Stomach (tissue), 9 donors: ENCODE results near the gene TSSK2. TPM values are rescaled to one million over a fixed set of nuclear protein-coding genes. Genes with fewer than 3 reads are reported as not detected.

Experiments used
- DNase-seq, 2 donors: peaks; one replicate each; pipeline versions ENCODE4 v3.0.0 to v3.0.0-alpha.2; 2013 to 2019
- H3K27ac ChIP-seq, 5 donors: fragments of 200-600 bp in 4 of 5; sonication (generic) in 4 of 5; one replicate each; pipeline ENCODE4 v1.5.1; 2013 to 2019; ENCODE audit warnings: mild to moderate bottlenecking in 1 of 5, moderate library complexity in 1 of 5
- H3K27me3 ChIP-seq, 3 donors: fragments of 200-600 bp; sonication (generic); one replicate each; pipeline ENCODE4 v1.5.1; 2017 to 2019; ENCODE audit warnings: mixed run types in 1 of 3
- H3K36me3 ChIP-seq, 4 donors: fragments of 200-600 bp; sonication (generic); 1 replicate in 3 of 4; 2 replicates in 1 of 4; pipeline ENCODE4 v1.5.1; 2016 to 2019
- H3K4me1 ChIP-seq, 4 donors: fragments of 200-600 bp; sonication (generic); one replicate each; pipeline ENCODE4 v1.5.1; 2016 to 2019
- H3K4me3 ChIP-seq, 4 donors: fragments of 200-600 bp; sonication (generic) in 3 of 4; one replicate each; pipeline ENCODE4 v1.5.1; 2016 to 2019; ENCODE audit warnings: mild to moderate bottlenecking in 1 of 4
- H3K9me3 ChIP-seq, 4 donors: fragments of 200-600 bp; sonication (generic); one replicate each; pipeline ENCODE4 v1.5.1; 2016 to 2019
- EP300 ChIP-seq: sonication (generic); formaldehyde crosslinking; IDR thresholded peaks from one replicate; pipeline ENCODE4 v1.6.1; 2017; ENCODE audit warnings: antibody characterized with exemption
- POLR2A ChIP-seq, 4 donors: fragments of 450-650 bp; IDR thresholded peaks; one replicate each; pipeline ENCODE4 v1.6.1; 2016; ENCODE audit warnings: antibody characterized with exemption in 4 of 4, control low read depth in 2 of 4, mild to moderate bottlenecking in 1 of 4, moderate library complexity in 1 of 4
- POLR2AphosphoS5 ChIP-seq, 3 donors: sonication (generic); formaldehyde crosslinking; IDR thresholded peaks; one replicate each; pipeline ENCODE4 v1.6.1; 2016; ENCODE audit warnings: antibody characterized with exemption in 3 of 3
- WGBS, 5 donors: extraction: QIAGEN DNeasy Blood & Tissue Kit in 3 of 5; methylation state at CpG; one replicate each; pipeline versions ENCODE4 v1.1.5 to v1.1.7; 2013 to 2018; 5-methylcytosine and 5-hydroxymethylcytosine counted together
- intact Hi-C: fragments of 100-400 bp; cut with DNase I; formaldehyde crosslinking; loops from one replicate; pipeline ENCODE4 v1.15.1; 2023; ENCODE audit warnings: low total_unique reads
- polyA plus RNA-seq, 3 donors: library from polyadenylated mRNA; stranded (reverse); fragments of 200-250 nt; gene quantifications; one replicate each; pipeline ENCODE4 v1.2.3, GENCODE V29; 2013
- total RNA-seq, 5 donors: library from RNA; depleted of rRNA; stranded (reverse); fragments of >200 nt; gene quantifications; one replicate each; pipeline versions ENCODE4 v1.1.0 to v1.2.3, GENCODE V29; 2014 to 2016
- TF ChIP-seq, protein P1 (sequence below), 7 experiments: fragments of 450-650 bp in 4 of 7; fragments of 200-600 bp in 3 of 7; sonication (generic) in 3 of 7; IDR thresholded peaks; one replicate each; pipeline ENCODE4 v1.5.1; 2016 to 2019; ENCODE audit warnings: antibody characterized with exemption in 7 of 7, control low read depth in 2 of 7, mild to moderate bottlenecking in 1 of 7
- donor health status: healthy with polysubstance abuse.
- donor health status: Bipolar disorder and iron deficiency.
- donor health status: healthy.

TSSK2 gene
- total and polyA plus RNA-seq, 8 donors: 0.08 TPM; not detected in 7

DNA sequence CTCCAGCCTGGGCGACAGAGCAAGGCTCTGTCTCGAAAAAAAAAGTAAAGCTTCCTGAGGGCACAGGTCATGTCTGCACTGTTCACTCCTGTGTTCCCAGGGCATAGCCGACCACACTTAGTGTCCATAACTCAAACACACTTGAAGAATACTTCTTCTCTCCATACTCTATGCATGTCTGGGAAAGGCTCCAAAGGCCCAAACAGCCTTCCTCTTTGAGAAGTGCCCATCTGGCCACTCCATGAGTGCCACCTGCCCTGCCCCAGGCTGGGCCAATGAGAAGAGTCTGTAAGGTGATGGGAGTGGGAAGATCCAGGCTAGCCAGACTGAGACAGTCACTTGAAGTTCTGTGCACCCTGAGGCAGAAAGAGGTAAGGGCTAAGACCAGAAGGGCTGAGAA, 33.6 kb upstream of the TSSK2 start:
- TF ChIP-seq EP300 (no peak), POLR2A (IDR thresholded peaks at IDR 0.05) (no peak), POLR2AphosphoS5 (IDR thresholded peaks at IDR 0.05) (no peak)
- TF ChIP-seq, protein P1, sequence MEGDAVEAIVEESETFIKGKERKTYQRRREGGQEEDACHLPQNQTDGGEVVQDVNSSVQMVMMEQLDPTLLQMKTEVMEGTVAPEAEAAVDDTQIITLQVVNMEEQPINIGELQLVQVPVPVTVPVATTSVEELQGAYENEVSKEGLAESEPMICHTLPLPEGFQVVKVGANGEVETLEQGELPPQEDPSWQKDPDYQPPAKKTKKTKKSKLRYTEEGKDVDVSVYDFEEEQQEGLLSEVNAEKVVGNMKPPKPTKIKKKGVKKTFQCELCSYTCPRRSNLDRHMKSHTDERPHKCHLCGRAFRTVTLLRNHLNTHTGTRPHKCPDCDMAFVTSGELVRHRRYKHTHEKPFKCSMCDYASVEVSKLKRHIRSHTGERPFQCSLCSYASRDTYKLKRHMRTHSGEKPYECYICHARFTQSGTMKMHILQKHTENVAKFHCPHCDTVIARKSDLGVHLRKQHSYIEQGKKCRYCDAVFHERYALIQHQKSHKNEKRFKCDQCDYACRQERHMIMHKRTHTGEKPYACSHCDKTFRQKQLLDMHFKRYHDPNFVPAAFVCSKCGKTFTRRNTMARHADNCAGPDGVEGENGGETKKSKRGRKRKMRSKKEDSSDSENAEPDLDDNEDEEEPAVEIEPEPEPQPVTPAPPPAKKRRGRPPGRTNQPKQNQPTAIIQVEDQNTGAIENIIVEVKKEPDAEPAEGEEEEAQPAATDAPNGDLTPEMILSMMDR (IDR thresholded peaks at IDR 0.05): no peak
- no peaks in the 10 kb centered on the region for H3K9me3 ChIP-seq
- H3K4me1 ChIP-seq: peaks cover 0 to 23% (median 5%) of the 10 kb centered on the region in 4 donors
- intact Hi-C loops: no loop called here
- WGBS, 5 donors: 72 to 90% (median 83%) methylated on average over 3 of the region's 3 CpGs
- no peak overlapping the region for H3K4me3 ChIP-seq
- H3K36me3 ChIP-seq: peaks cover 0 to 20% (median 14%) of the 10 kb centered on the region in 4 donors
- H3K27ac ChIP-seq: no peak overlapping the region
- DNase-seq: no peak
- no peaks in the 10 kb centered on the region for H3K27me3 ChIP-seq

DNA sequence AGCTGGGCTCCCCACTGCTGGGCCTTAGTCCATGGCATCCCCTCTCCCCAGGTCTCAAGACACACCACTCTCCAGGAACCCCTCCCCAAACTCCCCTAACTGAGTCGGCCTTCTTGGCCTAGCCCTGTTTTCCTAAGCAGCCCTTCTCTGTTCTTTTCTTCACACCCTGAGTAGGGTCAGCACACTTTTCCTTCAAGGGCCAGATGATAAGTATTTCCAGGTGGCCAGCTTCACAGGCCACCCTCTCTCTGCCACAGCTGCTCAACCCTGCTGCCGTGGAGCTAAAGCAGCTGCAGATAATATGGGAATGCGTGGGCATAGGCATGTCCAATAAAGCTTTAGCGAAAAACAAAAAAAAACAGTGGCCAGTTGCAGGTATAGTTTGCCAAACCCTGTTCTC, 33.0 kb upstream of the TSSK2 start:
- TF ChIP-seq POLR2AphosphoS5 (IDR thresholded peaks at IDR 0.05) (no peak), EP300 (no peak), POLR2A (IDR thresholded peaks at IDR 0.05) (no peak)
- TF ChIP-seq, protein P1 (IDR thresholded peaks at IDR 0.05): no peak
- intact Hi-C loops: no loop called here
- H3K27ac ChIP-seq: no peak overlapping the region

GRCh38 chr22:19103880-19104821, 27.0 kb upstream of the TSSK2 start:
- DNase-seq: no peak
- Histone ChIP-seq H3K27me3 (no peaks in the 10 kb centered on the region), H3K36me3 (peaks cover 0 to 5% (median 0%) of the 10 kb centered on the region in 4 donors), H3K4me1 (peaks cover 22 to 52% (median 45%) of the 10 kb centered on the region in 4 donors), H3K27ac (peak overlapping the region in 2 of 5 donors; percentile 2 to 18), H3K4me3 (no peak overlapping the region), H3K9me3 (no peaks in the 10 kb centered on the region)
- WGBS, 5 donors: 67 to 70% (median 69%) methylated on average over 5 of the region's 5 CpGs
- TF ChIP-seq EP300 (no peak), POLR2AphosphoS5 (IDR thresholded peaks at IDR 0.05) (no peak), POLR2A (IDR thresholded peaks at IDR 0.05) (no peak)
- TF ChIP-seq, protein P1 (IDR thresholded peaks at IDR 0.05): no peak
- intact Hi-C loops: no loop called here

More for the DNA sequence above, 33.0 kb upstream of the TSSK2 start:
- H3K9me3 ChIP-seq: no peaks in the 10 kb centered on the region
- H3K4me1 ChIP-seq: peaks cover 0 to 23% (median 5%) of the 10 kb centered on the region in 4 donors
- H3K4me3 ChIP-seq: no peak overlapping the region
- H3K36me3 ChIP-seq: peaks cover 0 to 20% (median 14%) of the 10 kb centered on the region in 4 donors
- no peaks in the 10 kb centered on the region for H3K27me3 ChIP-seq
- 64 to 76% (median 71%) methylated on average over 4 of the region's 4 CpGs for WGBS, 5 donors
- no peak for DNase-seq

GRCh38 chr22:19105456-19105855, 25.7 kb upstream of the TSSK2 start:
- TF ChIP-seq, protein P1 (IDR thresholded peaks at IDR 0.05): no peak
- TF ChIP-seq POLR2A (IDR thresholded peaks at IDR 0.05) (no peak), EP300 (no peak), POLR2AphosphoS5 (IDR thresholded peaks at IDR 0.05) (no peak)
- Histone ChIP-seq H3K27me3 (no peaks in the 10 kb centered on the region), H3K4me1 (peaks cover 33 to 65% (median 58%) of the 10 kb centered on the region in 4 donors), H3K4me3 (no peak overlapping the region), H3K9me3 (no peaks in the 10 kb centered on the region), H3K36me3 (peaks cover 0 to 5% (median 0%) of the 10 kb centered on the region in 4 donors), H3K27ac (peak overlapping the region in 1 of 5 donors; percentile 24)
- DNase-seq: no peak
- intact Hi-C loops: no loop called here
- 91 to 99% (median 97%) methylated on average over 8 of the region's 8 CpGs for WGBS, 5 donors
